ENCODE measurements around the gene ZNF598.

DNA sequence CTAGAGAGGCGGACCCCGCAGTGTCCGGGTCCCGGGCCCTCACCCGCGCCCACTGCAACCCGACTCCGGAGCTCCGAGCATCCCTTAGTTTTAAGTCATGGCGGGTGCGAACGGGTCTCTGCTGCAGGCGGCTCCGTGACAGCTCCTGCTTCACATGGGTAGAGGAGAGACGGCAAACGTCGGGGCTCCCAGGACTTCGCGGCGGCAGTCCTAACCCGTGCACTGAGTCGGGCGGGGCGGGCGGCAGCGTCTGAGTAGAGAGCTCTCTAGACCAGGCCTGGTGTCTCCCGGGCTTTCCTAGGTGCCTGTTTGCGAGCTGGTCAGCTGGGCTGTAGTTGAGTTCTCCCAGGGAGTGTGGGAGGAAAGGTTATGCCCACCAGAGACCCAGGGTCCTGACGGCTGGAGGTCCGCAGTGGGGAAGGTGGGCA lies 38.5 kb upstream of the ZNF598 start:
- TF ChIP-seq, protein P1, sequence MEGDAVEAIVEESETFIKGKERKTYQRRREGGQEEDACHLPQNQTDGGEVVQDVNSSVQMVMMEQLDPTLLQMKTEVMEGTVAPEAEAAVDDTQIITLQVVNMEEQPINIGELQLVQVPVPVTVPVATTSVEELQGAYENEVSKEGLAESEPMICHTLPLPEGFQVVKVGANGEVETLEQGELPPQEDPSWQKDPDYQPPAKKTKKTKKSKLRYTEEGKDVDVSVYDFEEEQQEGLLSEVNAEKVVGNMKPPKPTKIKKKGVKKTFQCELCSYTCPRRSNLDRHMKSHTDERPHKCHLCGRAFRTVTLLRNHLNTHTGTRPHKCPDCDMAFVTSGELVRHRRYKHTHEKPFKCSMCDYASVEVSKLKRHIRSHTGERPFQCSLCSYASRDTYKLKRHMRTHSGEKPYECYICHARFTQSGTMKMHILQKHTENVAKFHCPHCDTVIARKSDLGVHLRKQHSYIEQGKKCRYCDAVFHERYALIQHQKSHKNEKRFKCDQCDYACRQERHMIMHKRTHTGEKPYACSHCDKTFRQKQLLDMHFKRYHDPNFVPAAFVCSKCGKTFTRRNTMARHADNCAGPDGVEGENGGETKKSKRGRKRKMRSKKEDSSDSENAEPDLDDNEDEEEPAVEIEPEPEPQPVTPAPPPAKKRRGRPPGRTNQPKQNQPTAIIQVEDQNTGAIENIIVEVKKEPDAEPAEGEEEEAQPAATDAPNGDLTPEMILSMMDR (conservative IDR thresholded peaks at IDR 0.05; ENCODE audit: low read depth, low read length): no peak
- TF ChIP-seq EZH2 (IDR thresholded peaks at IDR 0.05; ENCODE audit: low read length, unreplicated experiment) (no peak), EZH2phosphoT487 (IDR thresholded peaks at IDR 0.05; ENCODE audit: borderline replicate concordance, low read length) (no peak)

All from PC-3 (cell line).